TTC549 (cell line): ENCODE measurements around the gene MAP2K1.

Source experiments
- FAIRE-seq: peaks from 2 replicates; lab custom pipeline; 2012; peaks lifted over from hg19 to GRCh38; lab: Jason Lieb, UNC

The MAP2K1 gene

DNA sequence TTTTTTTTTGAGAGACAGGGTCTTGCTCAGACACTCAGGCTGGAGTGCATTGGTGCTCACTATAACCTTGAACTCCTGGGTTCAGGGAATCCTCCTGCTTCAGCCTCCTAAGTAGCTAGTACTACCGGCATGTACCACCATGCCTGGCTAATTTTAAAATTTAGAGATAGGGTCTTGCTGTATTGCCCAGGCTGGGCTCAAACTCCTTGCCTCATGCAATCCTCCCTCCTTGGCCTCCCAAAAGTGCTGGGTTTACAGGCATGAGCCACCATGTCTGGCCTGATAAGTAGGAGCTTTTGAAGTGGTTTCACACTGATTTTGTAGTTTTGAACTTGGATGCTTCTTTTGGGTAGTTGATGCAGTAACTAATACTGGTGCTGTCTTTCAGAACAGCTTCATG is 7.8 kb downstream of the MAP2K1 start:
- no peak for FAIRE-seq

DNA sequence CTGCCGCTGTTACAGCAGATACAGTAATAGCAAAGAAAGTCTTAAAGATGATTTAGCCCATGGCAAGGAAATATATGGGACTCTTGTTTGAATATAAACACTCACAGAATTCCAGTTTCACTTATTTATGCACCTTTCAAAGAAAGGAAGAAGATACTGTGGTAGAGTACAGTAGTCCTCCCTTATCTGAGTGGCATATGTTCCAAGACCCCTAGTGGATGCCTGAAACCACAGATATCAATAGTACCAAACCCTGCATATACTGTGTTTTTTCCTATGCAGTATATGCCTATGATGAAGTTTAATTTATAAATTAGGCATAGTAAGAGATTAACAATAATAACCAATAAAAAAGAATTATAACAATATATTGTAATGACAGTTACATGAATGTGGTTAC is 8.2 kb downstream of the MAP2K1 start:
- no peak for FAIRE-seq

DNA sequence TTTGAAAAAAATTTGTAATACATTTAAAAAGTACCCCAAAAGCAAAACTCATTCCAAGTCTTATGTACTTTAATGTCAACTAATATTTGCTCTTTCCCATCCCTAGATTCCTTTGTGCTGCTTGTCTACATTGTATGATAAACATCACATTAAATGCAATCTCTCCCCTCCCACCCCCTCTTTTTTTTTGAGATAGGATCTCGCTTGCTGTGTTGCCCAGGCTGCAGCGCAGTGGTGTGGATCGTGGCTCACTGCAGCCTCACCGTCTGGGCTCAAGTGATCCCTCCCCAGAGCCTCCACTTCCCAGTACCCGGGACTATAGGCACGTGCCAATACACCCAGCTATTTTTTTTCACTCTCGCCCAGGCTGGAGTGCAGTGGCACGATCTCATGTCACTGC is 12.6 kb downstream of the MAP2K1 start:
- FAIRE-seq: no peak

DNA sequence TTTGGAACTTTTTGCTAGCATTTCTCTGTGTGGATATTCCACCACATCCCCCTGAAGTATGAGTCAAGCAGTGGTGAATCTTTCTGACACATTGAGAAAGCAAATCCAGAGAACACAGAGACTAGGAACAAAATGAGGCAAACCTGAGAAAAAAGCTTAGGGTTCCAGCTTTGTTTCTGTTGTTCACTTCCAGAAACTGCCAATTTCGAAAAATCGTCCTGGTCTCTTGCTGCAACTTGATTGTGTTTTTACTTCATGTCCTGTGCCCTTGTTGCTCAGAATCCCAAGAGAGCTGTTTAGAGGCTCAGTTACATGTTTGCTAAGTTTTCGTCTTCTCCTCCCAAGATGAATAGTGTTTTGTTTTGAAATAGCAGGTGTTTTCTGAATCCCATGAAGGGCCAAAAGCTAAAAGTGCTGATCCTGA is 13.7 kb downstream of the MAP2K1 start:
- no peak for FAIRE-seq

DNA sequence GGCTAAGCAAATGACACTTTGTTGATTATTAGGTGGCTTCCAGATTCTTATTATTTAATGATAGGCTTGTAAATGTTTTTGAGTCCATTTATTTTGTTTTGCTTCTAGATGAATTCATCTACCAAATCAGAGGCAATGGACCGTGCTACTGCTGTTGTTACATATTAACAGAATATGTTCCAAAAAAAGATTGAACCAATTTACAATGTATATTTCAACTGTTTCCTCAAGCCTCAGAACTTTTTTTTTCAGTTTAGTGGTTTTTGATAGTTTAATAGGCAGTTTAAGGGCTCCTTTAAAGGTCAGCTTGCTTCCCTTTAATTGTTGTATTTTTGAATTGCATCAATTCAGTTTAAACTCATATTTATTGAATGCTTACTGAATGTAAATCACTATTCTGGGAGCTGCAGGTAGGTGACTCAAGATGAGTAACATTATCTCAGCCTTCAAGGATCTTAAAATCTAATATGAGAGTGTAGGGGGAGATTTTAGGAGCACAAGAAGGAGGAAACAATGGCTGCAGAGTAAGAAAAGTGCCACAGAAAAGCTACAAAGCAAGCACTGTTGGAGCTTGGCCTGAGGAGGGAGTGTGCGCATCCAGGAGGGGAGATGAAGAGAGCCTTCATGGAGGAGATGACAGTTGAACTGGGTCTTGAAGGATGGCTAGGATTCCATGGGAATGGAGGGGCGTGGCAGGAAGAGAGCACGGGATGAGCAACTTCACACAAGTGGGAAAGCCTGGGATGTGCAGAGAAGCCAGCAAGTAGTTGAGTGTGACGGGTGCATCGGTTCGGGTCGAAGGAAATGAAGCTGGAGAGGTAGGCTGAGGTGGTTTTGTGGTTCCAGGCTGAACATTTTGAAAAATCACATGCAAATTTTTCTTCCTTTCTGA is 14.7 kb downstream of the MAP2K1 start:
- no peak for FAIRE-seq

DNA sequence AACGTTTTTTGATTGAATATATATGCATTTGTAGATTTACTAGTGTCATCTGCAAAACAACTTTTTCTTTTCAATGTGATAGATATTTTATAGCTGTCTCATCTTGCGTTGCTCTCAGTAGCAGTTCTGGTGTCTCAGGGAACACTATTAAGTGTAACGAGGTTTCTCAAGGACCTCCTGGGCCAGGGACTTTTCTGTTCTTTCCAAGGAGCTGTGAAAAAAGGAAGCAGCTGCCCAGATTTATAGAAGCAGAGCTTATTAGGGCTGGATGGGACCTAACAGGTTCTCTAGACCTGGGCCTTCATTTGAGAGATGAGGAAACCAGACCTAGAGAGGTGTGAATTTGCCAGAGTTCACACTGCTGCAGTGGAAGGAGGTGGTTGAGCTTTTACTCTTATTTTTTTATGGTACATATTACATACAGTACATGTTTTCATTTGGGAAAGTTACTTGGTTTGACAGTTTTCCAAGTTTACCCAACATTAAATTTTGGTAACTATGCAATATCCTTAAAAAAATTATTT is 16.1 kb downstream of the MAP2K1 start:
- FAIRE-seq: no peak

DNA sequence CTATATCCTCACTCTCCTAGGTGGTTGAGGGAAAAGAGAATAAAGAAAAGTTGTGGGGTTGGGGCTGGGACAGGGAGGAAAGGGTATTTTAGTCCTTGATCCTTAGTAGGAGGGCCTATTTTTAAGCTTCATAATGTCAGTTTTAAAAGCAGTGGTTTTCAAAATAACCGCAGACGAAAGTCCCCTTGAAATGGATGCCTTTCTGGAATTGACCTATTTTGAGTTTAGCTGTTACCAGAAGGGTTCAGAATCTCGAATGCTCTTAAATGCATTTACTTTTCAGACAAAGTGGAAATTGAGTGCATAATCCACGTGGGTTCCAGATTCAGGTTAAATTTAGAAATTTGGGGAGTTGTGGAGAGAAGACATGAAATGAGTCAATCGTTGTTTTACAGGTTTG is 16.6 kb downstream of the MAP2K1 start:
- FAIRE-seq: no peak

DNA sequence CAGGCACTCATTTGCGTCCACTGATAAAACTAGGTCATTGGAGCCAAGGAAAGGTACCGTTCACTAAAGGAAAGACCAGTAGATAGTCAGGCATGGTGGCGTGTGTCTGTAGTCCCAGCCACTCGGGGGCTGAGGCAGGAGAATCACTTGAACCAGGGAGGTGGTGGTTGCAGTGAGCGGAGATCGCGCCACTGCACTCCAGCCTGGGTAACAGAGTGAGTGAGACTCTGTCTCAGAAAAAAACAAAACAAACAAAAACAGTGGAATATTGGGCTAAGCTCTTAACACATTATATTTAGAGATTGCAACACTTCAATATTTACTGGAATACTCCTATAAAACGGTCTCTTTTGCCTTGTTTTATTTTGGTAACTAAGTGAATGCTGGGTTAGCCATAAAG is 17.4 kb downstream of the MAP2K1 start:
- no peak for FAIRE-seq

DNA sequence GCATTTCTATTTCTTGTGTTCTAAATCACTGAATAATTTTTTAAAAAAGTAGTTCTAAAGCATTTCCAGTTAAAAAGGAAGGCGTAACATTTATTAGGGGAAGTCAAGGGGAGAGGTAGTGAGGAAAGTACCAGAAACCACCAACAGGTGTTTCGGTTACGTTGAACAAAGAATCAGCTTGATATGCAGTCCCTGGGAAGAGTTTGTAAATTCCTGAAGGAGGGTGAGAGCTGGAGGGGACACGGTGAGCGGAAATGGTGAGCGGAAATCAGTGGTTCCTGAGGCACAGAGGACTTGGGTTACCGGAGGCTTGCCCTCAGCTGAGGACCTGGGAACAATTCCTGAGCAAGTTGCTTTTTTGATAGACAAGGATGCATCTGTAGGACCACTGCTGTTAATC is 17.8 kb downstream of the MAP2K1 start:
- FAIRE-seq: no peak

DNA sequence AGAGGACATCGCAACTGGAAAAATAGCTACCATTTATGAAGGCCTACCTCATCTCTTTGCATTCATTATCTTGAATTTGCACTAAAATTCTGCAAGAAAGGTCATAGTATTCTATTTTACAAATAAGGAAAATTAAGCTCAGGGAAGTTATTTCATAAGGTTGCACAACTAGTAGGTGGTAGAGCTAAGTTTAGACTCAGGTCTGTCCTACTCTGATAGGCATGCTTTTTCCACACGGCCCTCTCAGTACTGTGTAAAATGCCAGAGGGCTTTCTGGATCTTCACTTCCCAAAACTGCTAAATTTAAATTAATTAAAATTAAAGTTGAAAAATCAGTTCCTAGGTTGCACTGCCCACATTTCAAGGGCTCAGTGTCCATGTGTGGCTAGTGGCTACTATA is 18.3 kb downstream of the MAP2K1 start:
- no peak for FAIRE-seq

DNA sequence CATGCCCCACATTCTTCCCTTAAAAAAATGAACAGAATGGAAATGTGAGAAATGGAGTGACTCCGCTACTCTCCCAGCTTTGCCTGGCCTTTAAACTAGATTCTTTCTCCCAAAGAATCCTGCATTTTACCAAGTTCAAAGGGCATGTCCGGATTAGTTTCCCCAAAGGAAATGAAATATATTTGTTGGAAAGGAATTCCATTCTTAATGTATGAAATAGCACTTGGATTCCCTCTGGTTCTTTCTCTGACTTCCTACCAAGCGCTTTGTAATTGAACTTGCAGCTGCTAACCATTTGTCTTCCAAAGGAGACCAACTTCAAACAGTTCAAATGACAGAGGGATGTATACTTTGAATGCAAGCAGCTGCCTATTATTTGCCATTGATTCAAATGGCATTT is 18.9 kb downstream of the MAP2K1 start:
- FAIRE-seq: no peak

DNA sequence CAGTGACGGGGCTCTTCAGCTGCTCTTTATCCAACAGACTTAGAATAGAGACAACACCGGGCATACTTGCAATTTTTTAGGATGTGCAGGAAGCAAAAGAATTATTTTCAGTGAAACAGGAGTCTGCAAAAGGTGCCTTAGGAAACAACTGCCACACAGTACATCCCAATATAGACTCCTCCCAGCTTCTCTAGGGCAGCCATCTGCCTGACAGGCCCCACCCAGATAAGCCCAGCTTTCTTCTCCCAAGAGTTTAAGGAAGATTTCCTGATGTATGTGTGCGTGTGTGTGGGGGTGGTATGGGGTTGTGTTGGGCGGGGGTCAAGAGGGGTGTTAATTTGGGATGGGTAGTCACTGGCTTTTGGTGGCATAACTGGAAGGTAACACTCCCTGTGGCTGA is 21.5 kb downstream of the MAP2K1 start:
- FAIRE-seq: no peak

DNA sequence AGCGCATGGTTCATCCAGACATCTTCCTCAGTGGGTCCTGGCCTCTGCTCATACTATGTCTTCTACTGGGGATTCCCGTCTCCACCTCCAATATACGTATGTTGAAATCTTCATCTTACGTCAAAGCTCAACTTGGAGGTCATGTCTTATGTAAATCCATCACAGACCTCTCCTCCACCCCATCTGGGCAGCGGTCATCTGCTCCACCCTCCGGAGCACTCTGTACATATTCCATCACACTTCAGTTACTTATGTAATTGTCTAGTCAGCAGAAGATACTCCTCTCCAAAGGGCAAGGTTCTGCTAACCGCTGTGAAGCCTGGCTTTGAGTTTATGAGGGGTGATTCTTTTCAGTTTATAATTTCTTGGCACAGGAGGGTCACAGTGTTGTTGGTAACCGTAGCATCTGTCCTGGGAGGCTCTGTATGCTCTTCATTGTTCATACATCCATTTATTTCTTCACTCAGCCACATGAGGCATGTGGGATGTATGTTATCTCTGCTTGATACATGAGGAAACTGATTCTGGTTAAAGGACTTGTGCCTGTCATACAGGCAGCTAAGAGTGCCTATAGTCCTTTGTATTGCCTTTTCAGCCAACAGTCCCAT is 22.1 kb downstream of the MAP2K1 start:
- no peak for FAIRE-seq

DNA sequence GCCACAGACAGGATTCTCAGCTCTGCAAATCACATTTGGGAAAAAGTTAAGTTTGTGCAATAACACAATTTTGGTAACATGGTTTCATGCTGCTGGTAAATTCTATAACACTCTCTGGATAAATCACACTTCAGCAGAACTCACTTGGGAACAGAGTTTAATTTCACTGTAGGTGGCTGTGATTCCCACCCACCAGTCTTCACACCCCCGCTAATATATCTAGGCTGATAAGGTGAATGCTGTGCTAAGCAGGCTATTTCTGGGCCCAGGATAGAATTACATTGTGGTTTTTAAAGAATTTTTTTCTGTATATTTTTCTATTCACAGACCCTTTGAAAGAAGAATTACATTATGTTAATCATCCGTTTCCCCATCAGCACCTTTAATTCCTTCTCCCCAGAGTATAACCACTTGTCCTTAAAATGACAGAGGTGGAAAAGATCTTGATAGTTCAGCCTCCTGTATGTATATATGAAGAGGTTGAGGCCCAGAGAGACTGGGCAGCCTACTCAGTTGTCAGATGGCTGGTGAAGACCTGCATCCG is 22.9 kb downstream of the MAP2K1 start:
- FAIRE-seq: no peak

DNA sequence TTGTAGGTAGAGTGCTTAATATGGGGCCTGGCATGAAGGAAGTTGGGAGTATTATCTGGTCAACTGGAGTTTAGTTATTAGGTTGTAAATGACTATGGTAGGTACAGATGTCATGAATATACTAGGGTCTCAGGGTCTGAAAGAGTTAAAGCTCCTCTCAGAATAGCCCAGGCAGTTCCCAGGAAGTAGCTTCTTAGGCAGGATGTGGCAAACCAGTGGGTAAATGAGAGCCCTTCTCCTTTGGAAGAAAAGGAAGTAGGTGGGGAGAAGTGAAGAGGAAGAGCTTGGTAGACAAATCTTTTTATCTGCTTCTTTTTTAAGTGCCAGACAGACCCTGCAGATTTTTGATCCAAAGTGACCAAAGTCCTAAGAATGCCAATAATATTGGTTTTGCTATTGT is 24.5 kb downstream of the MAP2K1 start:
- no peak for FAIRE-seq

DNA sequence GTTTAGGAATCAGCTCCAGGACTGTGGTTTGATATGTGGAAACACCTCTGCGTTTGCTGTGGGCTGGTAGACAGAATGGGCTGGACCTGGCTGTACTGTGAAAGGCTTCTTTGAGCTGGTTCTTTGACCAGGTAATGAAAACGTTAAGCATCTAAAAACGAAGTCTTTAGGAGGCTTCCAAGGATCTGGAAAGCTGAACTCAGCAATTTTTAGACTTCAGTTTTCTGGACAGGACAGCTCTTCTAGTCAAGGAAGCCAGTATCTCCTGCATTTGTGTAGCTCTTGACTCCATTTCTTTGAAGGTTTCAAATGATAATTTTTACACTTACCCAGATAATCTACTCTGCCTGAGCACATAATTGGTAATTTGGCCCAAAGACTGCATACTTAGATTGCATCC is 25.5 kb downstream of the MAP2K1 start:
- no peak for FAIRE-seq

DNA sequence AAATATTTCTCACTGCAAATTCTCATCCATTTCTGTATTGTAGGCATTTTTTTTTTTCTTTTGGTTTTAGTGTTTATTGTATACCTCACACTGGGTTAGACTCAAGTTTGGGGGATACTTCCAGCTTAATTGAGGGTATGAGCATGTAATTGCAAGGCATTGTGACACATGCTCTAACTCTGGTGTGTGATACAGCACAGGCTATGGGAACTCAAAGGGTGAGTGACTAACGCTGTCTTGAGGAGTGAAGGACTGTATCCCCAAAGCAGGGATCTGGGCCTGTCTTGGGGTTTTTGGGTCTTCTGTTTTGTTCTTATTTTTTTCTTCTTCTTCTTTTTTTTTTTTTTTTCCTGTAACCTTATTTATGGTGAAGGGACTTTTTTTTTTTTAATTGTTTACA is 26.9 kb downstream of the MAP2K1 start:
- FAIRE-seq: no peak

DNA sequence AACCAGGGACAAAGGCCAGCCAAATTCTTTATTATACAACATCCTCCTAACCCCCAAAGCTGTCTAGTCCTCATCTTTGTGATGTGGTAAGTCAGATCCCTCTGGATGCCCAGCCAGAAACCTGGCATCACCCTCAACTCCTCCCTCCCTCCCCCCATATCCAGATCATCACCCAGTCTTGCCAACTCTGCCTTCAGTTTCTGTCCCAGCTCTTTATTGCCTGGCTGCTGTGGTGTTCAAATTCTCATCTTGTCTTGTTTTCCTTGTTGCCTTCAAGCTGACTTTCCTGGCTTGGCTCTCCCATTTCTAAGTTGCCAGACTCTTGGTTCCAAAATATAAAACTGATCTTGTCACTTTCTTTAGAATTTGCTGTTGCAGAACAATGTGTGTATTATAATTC is 28.6 kb downstream of the MAP2K1 start:
- FAIRE-seq: no peak

DNA sequence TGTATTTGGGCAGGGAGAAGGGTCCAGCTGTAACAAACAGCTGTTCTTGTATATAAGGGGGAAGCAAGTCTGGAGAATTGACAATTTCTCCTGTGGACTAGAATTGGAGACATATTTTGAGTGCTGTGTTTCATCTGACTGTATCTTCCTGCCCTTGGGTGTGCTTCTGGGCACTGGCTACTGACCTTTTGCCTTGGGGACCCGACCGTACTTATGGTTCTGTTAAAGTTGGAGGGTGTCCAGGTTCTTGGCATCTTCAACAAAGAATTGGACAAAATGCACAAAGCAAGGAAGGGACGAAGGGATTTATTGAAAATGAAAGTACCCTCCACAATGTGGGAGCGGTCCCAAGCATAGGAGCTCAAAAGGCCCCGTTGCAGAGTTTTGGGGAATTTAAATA is 31.0 kb downstream of the MAP2K1 start:
- no peak for FAIRE-seq

DNA sequence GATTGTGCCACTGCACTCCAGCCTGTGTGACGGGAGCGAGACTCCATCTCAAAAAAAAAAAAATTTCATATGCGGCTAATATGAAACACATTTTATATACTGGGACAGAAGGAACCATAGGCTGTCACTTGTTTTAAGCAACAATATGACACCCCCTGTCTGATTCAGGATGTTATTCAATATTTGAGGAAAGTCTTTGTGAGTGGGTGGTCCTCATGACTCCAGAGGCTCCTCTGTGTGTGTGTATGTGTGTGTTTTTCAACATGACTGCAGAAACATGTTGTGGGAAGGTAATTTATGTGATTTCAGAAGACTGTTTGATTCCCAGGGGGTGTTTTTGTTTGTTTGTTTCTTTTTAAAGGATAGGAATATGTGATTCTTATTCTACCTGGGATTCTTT is 32.8 kb downstream of the MAP2K1 start:
- FAIRE-seq: no peak

DNA sequence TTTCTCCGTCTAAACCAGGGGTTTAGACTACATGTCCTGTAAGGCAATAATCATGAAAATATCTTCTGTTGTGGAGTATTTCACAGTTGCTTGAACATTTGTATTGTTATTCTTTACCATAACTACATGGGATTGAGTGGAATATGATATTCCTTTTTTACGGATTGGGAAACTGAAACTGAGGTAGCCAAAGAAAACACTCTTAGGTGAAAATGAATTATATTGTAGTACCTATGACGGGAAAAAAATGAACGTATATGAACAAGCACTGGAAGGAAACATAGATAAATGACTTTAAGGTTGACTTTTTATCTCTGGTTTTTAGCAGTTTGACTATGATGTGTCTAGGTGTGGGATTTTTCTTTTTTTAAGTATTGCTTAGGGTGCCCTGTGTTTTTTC is 35.6 kb downstream of the MAP2K1 start:
- FAIRE-seq: no peak

DNA sequence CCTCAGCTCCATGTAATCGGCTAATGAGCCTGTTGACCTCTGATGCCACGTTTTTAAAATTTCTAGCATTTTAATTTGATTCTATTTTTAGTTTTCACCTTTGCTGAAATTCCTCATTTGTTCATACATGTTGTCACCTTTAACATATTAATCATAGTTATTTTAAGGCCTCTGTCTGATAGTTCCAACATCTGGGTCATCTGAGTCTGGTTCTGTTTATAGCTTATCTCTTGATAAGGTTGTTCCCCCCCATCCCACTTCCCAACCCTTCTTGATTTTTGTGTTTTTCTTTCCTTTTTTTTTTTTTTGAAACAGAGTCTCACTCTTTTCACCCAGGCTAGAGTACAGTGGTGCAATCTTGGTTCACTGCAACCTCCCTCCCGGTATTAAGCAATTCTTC is 36.4 kb downstream of the MAP2K1 start:
- FAIRE-seq: no peak

DNA sequence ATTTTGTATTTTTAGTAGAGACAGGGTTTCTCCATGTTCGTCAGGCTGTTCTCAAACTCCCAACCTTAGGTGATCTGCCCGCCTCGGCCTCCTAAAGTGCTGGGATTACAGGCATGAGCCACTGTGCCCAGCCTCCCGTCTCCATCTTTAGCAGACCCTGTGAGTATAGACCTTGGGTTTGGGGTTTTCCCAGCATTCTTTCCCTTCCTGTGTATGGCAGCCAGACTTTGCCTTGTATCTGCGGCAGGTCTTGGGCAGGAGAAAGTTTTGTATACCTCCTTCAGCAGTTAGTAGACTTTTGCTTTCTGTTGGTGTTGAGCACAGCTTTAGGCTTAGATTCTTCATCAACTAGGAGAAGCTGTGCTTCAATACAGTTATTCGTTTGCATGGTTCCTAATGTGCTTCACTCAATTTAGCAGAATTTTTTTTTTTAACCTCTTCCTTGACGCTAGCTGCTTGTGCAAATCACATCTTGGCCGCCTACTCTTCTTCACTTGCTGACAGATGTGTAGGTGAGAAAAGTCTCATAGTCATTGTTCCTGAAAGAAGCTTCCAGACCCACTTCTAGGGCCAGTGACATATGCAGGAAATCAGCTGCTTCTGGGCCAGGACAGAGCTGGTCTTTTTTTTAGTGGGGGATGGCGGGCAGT is 38.4 kb downstream of the MAP2K1 start:
- no peak for FAIRE-seq
